Sigmoid colon (tissue), 4 donors: ENCODE measurements around the gene ADK.

Experiments
- EP300 ChIP-seq, 4 donors: sonication (generic); formaldehyde crosslinking; IDR thresholded peaks; one replicate each; pipeline ENCODE4 v1.6.1; 2017; ENCODE audit warnings: antibody characterized with exemption in 4 of 4
- POLR2AphosphoS5 ChIP-seq, 4 donors: sonication (generic); formaldehyde crosslinking; IDR thresholded peaks; one replicate each; pipeline ENCODE4 v1.6.1; 2017; ENCODE audit warnings: antibody characterized with exemption in 4 of 4
- TF ChIP-seq, protein P1 (sequence below), 4 experiments: fragments of 450-650 bp in 3 of 4; fragments of 200-600 bp in 1 of 4; IDR thresholded peaks; one replicate each; pipeline ENCODE4 v1.5.1; 2016 to 2019; ENCODE audit warnings: antibody characterized with exemption in 4 of 4, mild to moderate bottlenecking in 3 of 4, moderate library complexity in 2 of 4

DNA sequence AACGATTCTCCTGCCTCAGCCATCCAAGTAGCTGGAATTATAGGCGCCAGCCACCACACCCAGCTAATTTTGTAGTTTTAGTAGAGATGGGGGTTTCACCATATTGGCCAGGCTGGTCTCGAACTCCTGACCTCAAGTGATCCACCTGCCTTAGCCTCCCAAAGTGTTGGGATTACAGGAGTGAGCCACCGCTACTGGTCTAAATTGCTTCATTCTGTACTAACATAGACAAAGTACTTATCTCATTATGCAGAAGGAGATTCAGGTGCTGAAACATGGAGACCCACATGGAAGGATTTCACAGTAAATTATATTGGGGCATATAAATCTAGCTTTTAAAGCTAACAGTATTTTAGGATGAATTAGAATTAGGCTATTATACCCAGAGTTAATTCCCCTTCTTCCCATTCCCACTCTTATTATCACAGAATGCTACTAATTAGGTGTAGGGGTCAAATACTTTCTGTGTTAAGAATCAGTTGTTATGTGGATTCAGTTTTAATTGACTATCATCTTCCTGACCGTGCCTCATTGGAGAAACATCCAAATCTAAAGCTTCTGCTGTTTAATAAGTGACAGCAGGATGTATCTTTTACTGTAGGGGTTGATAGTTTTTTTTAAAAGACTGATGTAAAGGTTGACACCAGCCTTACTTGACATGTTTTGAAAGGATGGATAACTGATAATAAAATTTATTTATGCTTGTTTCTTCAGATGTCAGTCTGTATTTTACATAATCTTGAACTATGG, 27.2 kb downstream of the ADK start:
- TF ChIP-seq POLR2AphosphoS5 (IDR thresholded peaks at IDR 0.05), result no peak
- TF ChIP-seq, protein P1, sequence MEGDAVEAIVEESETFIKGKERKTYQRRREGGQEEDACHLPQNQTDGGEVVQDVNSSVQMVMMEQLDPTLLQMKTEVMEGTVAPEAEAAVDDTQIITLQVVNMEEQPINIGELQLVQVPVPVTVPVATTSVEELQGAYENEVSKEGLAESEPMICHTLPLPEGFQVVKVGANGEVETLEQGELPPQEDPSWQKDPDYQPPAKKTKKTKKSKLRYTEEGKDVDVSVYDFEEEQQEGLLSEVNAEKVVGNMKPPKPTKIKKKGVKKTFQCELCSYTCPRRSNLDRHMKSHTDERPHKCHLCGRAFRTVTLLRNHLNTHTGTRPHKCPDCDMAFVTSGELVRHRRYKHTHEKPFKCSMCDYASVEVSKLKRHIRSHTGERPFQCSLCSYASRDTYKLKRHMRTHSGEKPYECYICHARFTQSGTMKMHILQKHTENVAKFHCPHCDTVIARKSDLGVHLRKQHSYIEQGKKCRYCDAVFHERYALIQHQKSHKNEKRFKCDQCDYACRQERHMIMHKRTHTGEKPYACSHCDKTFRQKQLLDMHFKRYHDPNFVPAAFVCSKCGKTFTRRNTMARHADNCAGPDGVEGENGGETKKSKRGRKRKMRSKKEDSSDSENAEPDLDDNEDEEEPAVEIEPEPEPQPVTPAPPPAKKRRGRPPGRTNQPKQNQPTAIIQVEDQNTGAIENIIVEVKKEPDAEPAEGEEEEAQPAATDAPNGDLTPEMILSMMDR (IDR thresholded peaks at IDR 0.05), result no peak
- no peak for TF ChIP-seq EP300 (IDR thresholded peaks at IDR 0.05)
